CD4-positive, alpha-beta T cell treated with Interleukin-10 for 1 hour (primary cell): ENCODE results near the gene PRDM11.
"Not testable (repeated sequence)": the region's sequence is repeated elsewhere in the genome, so short reads cannot be mapped to it uniquely, and the experiment has no call there.

Experiments
- DNase-seq: peaks from one replicate; pipeline ENCODE4 v3.0.0-alpha.2; 2020

PRDM11 gene

DNA sequence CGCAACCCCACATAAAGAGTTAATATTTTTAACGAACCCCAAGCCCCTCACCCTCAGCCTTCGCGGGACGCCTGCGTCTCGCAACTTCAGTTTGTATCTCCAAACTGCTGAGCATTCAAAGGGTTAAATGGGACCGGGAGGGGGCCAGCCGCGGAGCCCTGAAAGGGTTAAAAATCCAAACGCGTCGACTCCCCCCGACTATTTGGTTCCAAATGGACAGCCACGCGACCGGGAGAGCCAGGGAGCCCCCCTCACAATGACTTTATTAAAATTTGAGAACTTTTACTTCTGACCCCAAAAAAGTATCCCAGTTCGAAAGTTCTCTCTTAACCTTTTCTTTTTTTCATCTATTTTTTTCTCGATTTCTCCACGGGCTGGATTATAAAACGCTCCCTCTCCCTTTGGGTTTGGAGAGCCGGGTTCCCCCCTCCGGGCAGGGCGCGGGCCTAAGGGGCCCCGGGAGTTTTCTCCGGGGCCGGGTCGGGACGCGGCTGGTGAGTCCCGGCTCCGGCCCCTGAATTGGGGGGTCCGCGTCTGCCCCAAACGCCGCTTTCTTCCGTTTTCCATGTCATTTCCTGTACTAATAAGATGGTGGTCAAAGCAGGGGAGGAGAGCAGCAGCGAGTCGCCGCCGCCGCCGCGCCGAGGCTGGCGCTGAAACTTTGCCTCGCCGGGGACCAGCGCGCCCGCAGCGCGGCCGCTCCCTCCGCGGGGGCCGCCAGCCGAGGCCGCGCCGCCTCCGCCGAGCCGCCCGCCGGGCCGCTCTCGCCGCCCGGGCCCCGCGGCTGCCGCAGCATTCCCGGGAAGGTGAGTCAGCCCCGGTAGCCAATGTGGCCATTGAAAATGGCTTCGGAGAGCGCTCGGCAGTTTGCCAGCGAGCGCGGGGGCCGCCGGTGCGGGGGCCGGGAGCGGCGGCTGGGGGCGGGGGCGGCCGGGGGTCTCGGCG, at the start of gene PRDM11:
PRDM11 (plus strand) TSS at position 568 of the 945 bp plus-strand sequence. CDS start 35,128 bp downstream, outside the sequence.
- peak; percentile 63 for DNase-seq

DNA sequence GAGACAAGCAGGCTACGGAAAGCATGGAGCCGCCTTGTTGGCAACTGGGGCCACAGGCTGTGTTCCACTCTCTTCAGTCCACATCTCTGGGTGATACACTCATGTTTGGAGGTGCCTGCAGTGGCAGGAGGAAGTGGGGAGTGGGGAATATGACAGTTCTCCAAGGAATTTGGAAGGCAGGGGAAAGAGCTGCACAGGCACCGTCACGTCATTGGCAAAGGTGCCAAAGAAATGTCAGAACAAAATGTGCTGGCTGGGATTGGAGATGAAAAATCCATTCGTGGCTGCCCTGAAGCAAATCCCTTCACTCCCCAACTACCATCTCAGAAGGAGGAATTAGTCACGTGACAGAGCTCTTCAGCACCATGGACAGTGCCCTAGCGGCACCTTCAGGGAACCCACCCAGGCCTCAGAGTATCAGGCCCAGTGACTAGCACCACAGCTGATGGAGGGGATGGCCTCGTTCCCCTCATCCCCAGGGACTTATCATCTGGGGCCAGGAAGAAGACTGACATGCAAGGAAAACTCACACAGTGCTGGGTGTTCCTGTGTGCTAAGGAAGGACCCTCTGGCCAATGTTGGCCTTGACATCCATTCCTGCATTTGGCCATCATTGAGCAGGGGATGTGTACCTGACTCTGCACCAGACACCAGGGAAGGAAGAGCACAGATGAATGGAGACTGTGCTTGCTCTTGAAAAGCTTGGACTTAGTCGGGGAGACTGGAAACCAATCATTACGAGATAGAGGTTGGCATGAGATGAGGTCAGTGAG, 48.5 kb upstream of the PRDM11 start:
- peak; percentile 45 for DNase-seq

DNA sequence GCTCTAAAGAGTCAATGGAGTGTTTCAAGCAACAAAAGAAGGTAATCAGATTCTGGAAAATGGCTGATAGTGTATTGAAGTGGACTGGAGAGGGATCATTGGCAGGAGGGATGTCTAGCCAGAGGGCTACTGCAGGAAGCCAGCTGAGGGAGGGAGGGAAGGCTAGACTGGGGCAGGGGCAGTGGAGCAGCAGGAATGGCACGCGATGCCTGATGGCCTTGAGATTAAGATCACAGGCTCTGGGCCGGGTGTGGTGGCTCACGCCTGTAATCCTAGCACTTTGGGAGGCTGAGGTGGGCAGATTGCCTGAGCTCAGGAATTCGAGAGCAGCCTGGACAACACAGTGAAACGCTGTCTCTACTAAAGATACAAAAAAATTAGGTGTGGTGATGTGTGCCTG, 47.5 kb upstream of the PRDM11 start:
- no peak for DNase-seq

DNA sequence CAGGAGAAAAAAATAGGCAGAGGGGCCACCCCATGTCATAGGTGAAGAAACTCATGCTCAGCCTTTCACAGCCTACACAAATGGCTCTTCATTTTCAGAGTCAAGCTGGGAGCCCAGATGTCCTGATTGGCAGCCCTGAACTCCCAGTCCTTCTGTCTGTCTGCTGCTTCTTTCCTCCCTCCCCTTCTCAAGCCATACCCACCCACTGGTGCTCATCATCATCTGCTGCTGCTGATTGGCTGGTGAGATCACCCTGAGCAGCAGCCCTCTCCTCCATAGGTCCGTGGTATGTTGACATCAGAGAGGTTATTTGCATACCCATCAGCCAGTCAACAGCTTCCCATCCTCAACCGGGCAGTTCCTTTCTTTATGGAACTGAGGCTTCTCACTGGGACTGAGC, 46.1 kb upstream of the PRDM11 start:
- DNase-seq, result no peak

DNA sequence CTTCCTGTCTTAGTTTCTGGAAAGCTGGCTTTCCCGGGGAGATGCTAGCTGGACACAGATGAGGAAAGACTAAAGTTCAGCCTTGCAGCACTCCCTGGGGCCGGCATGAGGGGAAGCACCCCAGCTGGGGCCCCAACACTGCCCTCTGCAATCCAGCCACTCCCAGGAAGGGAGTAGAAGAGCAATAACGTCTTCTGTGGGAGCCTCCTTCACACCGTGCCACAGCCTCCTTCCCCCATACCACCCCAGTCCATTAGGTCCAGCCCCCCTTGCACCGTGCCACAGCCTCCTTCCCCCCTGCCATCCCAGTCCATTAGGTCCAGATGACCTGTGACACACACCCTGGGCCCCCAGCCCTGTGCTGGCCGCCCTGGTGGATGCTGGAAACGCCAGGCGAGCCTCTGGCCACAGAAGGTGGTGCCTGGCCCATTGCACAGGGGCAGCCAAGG, 44.1 kb upstream of the PRDM11 start:
- DNase-seq, result no peak

DNA sequence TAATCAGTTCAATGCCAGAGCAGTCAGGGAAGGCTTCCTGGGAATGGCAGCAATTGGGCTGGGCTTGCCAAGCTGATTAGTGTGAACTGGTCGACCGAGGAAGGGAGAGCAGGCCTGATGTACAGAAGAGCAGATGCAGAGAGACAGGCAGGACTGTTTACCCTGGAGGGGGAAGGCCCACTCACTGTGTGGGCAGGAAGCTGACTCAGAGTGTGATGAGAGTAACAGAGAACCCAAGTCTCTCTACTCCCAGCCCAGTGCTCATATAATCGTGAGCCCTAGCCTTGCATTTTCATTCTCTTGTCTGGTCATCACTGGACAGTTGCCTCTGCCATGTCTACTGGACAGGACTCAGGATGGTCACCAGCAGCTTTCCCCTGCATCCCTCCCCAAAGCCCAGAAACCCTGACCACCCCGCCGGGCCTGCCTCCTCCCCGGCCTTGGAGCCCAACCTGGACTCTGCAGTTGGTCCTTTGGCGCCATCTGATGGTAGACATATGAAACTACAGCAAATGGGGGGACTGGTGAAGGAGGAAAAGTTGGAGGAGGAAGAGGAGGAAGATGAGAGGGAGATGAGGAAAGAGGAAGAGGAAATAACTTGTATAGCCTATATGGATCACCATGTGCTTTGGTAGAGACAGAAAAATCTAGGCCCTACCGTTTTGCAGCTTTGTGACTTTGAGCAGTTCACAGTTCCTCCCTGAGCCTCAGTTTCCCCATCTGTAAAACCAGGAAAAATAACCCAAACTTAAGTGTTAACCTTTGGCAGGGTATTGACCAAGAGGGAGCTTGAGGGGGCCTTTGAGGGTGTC, 43.4 kb upstream of the PRDM11 start:
- DNase-seq, result peak; percentile 78

DNA sequence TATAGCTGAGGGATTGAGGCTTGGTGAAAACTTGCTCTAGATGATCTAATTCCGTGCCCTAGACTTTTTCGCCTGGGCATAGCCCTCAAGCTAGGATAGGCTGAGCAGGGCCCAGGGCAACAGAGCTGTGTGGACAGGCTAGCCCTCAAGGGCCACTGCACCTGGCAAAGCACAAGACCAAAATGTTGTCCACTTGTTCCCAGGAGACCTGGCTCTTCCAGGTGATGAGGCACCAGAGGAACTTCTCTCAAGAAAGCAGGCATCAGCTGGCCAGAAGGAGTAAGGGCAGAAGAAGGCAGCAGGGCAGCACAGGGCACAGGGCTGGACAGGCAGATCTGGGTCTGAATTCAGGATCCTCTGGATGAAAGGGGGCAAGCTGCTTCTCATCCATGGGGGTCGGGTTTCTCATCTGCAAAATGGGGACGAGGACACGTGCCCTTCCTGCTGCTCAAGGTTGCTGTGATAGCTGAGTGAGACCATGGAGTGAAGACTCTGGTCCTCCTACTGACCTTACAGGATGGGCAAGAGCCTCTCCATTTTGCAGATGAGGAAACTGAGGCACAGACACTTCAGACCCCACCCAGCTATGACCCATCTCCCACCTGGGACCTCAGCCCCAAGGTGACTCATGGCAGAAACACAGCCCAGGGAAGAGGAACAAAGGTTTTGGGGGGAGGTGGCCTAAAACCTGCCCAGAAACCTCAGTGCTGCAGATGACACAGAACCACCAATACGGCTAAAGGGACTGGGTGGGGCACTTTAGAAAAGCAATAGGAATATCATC, 42.2 kb upstream of the PRDM11 start:
- no peak for DNase-seq

DNA sequence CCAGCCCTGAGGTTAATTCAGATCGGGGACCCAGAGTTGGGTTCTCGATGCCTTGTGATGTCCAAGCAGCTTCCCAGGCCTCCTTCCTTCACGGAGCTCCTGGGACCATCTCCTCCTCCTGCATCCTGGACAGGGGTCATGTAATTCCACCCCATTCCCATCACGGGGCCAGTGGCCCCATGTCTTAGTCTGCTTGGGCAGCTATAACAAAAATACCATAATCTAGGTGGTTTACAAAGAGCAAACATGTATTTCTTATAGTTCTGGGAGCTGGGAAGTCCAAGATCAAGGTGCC, 41.7 kb upstream of the PRDM11 start:
- no peak for DNase-seq

DNA sequence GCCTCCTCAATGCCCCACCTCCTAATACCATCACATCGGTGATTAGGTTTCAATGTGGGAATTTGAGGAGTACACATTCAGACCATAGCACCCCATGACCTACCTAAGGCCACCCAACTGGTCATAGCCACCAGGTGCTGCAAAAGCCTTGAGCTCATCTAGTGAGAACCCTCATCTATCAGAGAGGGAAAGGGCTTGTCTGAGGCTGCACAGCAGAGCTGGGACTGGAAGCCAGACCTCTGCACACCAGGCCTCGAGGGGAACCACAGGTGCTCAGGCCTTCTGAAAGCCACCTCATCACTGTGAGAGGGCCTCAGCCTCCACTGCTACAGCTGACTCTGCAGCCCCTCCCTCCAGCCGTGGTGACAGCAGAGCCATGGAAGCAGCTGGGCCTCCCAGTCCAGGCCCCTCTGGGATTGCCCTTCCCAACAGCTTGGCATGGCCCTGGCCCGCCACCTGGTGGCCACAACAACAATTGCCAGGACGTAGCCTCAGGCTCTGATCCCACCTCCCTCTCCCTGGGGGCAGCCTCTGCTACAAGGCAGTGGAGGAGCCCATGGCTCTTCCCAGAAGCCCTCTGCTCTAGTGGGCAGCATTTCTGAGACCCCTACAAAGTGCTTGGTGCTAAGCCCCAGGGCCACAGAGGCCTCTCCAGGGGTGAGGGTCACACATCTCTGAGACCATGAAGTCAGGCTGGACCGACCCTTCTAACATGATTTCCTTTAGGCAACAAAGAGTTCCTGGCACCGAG, 41.0 kb upstream of the PRDM11 start:
- DNase-seq, result peak; percentile 70

DNA sequence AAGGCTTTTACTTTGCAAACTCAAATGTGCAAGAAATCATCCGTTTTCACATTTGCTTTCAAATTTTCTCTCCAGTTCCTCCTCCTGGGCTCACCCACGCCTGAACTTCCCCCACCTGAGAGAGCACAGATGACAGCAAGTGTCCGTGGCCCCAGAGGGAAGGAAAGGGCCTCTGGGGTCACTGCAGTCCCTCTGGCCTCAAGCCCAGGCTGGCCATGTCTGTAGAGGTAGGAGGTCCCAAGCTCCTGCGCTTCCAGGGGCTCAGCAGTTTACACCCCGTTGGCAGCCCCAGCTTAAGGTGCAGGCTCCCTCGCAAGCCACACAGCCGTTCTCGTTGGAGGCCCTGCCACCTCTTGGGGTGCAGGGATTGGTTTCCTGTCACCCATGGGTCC, 40.5 kb upstream of the PRDM11 start:
- DNase-seq, result no peak

DNA sequence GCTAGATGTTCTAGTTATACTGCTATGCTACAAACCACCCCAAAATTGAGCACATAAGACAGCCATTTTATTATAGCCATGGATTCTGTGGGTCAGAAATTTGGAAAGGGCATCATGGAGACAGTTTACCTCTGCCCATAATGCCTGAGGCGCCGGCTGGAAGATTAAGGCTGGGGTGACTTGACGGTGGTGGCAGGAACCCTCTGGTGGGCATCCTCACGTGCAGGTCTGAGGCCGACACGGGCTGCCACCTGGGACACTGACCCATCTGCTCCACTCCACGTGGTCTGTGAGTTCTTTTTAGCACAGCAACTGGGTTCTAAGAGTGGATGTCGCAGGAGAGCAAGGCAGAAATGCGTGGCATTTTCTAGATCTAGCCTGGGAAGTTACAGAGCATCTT, 40.0 kb upstream of the PRDM11 start:
- no peak for DNase-seq

DNA sequence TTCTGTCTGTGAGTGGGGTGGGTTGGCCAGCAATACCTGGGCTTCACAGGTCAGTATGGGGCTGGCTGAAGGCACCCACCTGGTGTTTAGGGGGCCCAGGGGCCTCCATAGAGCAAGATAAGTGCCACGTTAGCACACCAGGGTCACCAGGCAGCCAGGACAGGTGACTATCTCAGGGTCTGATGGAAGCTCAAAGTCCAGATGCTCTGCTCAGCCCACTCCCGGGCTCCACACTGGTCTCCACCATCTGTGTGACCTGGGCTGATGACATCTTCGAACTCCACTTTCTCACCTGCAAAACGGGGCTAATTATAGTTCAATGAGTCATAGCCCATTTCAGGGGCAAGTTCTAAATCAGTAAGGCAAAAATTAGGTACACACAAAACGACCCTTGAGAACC, 39.4 kb upstream of the PRDM11 start:
- no peak for DNase-seq

DNA sequence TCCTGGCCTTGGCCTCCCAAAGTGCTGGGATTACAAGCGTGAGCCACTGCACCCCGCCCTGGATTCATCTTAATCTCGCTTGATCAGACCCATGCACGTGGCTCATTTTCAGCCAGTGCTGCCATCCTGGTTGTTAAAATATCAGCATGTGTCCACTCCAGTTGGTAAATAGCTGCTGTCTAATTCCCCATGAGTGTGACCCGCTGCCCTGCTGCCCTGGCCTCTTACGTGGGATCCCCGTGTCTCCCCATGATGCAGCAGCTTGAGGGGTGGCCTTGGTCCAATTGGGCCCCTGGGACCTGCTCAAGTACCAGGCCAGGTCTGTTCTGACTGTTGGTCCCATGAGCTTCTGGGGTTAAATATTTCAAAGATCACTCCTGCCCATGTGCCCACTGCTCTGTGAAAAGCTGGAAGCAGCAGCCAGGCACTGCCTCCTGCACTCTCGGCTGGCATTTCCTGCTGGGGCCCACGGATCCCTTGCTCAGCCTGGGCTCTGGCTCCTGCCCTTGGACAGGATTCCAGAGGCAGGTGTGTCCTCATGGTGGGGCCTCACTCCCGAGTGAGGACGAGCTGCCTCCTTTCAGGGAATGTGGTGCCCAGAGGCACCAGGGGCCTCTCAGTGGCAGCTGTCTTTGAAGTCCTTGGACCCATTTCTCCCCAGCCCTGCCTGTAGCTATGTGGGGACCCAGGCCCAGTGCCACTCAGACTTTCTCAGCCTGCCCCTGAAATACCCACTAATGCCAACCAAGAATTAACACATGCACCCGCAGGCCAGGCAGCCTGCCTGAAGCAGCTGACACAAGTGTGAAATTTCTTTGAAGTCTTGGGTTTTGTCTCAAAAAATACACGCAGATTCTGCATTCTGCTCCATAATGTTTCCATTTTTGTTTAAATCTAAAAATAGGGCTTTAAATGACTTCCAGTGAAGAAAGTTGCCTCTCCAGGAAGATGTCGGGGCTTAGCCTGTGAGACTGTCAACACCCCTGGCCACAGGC, 38.1 kb upstream of the PRDM11 start:
- DNase-seq, result no peak

DNA sequence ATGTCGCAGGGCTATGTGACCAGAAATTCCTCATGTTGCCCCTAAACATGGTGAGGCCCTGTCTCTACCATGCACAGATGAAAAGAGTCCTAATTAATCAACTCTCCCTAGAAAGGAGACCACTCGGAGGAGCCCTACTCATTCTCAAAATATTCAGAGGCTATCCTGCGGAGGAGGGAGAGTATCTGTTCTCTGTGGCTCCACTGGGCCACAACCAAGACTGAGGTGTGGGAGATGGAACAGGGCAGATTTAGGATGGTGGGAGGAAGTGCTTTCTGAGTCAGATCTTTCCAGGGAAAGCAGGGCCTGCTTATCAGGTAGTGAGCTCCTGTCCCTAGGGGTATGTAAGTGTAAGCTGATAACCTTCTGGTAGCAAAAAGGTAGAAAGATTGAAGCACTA, 37.0 kb upstream of the PRDM11 start:
- DNase-seq, result no peak

DNA sequence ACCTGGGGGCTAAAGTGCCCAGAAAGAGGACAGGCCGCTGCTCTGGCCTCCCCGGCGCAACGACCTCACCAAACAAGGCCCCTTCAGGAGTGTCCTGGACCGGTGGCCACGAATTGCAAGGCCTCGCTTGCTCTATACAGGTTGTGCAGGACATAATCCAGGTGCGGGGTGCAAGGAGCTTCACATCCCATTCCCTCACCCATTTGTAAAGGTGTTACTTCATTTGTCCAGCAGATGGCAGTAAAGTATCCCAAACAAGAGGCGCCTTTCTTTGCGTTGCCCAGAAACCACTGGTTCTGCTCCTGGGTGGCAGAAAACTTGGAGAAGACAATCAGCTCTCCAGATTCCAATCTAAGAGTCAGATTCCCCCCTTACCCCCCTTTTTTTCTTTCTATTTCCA, 35.9 kb upstream of the PRDM11 start:
- DNase-seq, result peak; percentile 79

DNA sequence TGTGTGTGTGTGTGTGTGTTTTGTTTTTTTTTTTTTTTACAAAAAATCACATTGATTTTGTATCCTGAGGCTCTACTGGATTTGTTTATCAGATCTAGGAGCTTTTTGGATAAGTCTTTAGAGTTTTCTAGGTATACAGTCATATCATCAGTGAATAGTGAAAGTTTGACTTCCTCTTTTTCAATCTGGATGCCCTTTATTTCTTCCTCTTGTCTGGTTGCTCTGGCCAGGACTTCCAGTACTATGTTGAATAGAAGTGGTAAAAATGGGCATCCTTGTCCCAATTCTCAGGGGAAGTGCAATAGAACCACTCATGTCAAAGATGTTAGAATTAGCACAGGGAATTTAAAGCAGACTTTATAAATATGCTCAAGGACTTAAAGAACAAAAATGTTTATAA, 32.6 kb upstream of the PRDM11 start:
- DNase-seq, result no peak

DNA sequence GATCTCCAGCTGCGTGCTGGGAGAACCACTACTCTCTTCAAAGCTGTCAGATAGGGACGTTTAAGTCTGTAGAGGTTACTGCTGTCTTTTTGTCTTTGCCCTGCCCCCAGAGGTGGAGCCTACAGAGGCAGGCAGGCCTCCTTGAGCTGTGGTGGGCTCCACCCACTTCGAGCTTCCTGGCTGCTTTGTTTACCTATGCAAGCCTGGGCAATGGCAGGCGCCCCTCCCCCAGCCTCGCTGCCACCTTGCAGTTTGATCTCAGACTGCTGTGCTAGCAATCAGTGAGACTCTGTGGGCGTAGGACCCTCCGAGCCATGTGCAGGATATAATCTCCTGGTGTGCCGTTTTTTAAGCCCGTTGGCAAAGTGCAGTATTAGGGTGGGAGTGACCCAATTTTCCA, 18.6 kb upstream of the PRDM11 start:
- DNase-seq, result not testable (repeated sequence)

DNA sequence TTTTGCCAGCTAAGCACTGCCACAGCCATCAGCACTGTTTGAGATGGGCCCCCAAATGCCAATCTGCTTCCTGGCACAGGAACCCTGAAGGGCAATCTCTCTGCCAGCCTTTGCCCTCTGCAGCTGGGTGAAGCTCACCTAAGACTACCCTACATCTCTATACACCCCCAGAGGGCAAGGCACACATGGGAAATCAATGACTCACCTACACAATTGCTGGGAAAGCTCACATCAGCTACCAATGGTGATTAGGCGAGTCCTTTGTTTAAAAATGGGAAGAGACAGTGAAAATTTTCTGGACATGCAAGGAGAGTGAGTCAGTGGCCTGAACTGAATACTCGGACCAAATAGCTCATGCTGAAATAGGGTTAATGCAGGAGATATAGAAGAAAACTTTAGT, 12.6 kb upstream of the PRDM11 start:
- no peak for DNase-seq

DNA sequence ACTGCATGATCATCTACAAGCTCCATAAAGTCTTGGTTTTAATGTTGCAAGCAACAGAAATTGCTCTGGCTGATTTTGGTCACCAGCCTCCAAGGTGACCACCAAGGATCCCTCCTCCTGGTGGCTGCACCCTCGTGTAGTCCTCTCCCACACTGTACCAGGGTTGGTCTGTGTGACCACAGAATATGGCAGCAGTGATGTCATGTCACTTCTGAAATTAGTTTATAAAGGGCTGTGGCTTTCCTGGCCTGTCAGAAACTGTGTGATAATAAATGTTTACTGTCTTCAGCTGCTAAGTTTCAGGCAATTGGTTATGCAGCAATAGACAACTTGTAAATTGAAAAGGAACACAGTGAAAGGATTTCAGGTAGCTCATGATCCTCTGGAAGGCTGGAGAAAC, 5.3 kb upstream of the PRDM11 start:
- no peak for DNase-seq

DNA sequence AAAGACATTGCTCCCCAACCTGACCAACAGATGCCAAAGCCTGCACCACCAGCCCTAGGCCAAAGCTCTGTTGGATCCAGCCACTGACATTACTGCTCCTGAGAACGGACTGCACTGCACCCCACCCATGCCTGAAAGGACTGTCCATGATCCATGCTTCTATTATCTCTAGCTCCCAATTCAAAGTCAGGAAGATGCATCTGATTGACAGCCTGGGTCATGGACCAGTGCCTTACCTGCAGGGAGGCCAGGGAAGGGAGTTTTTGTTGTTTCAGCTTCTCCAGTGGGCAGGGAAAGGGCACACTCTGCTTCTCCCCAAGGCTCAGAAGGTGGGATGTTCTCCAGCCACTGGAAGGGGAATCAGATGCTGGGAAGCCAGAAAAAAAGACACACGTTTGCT, 4.8 kb upstream of the PRDM11 start:
- no peak for DNase-seq
